Measurements from ENCODE around the gene MRPS26. TPM values are rescaled to one million over a fixed set of nuclear protein-coding genes. Genes with fewer than 3 reads are reported as not detected.
"Not testable (repeated sequence)": the region's sequence is repeated elsewhere in the genome, so short reads cannot be mapped to it uniquely, and the experiment has no call there.

The MRPS26 gene
- total RNA-seq, 2 donors from 2014 or later = 33.1 to 44.1 TPM

GRCh38 chr20:3039426-3039825 is 6.4 kb upstream of the MRPS26 start:
- intact Hi-C loops (cut with DNase I, micrococcal nuclease) = no loop called here
- no peak for ATAC-seq

GRCh38 chr20:3040086-3040485 is 5.8 kb upstream of the MRPS26 start:
- intact Hi-C loops (cut with DNase I, micrococcal nuclease) = no loop called here
- DNase-seq (no peak), ATAC-seq (no peak)

More at GRCh38 chr20:3039426-3039825, 6.4 kb upstream of the MRPS26 start:
- DNase-seq = no peak

GRCh38 chr20:3041854-3042409 is 3.9 kb upstream of the MRPS26 start:
- no peak for ATAC-seq
- intact Hi-C loops (cut with DNase I, micrococcal nuclease) = no loop called here
- DNase-seq = no peak

- no peak for DNase-seq
- intact Hi-C loops (cut with DNase I, micrococcal nuclease) = no loop called here
- ATAC-seq = no peak
Observed at GRCh38 chr20:3042625-3043024, 3.2 kb upstream of the MRPS26 start.

- no peak for DNase-seq
- ATAC-seq = no peak
- intact Hi-C loops (cut with DNase I, micrococcal nuclease) = no loop called here
Observed at GRCh38 chr20:3043322-3043721, 2.5 kb upstream of the MRPS26 start, which contains the start of gene GNRH2. TSS of gene GNRH2 (plus strand) at chr20:3043622. CDS start at chr20:3044415, 793 bp downstream.

GRCh38 chr20:3044336-3044965 is 1.4 kb upstream of the MRPS26 start:
- intact Hi-C loops (cut with DNase I, micrococcal nuclease) = no loop called here
- DNase-seq = no peak
- no peak for ATAC-seq

- ATAC-seq (peak; percentile 68), DNase-seq (peak; percentile 82 to 87)
- intact Hi-C loops (cut with DNase I, micrococcal nuclease) = no loop called here
Observed at GRCh38 chr20:3045042-3045815, 623 bp upstream of the MRPS26 start.

- ATAC-seq (peak; percentile 14), DNase-seq (peak in 1 of 2 donors; percentile 49)
- intact Hi-C loops (cut with DNase I, micrococcal nuclease) = no loop called here
Observed at GRCh38 chr20:3046677-3047462, 1.0 kb downstream of the MRPS26 start.

GRCh38 chr20:3047486-3048419 is 1.9 kb downstream of the MRPS26 start:
- ATAC-seq (no peak), DNase-seq (no peak)
- intact Hi-C loops (cut with DNase I, micrococcal nuclease) = no loop called here

- DNase-seq (no peak), ATAC-seq (no peak)
- intact Hi-C loops (cut with DNase I, micrococcal nuclease) = loop anchor here in 1 of 2 donors (5.0 kb wide), 1 partner anchor 66 kb away; no protein-coding TSS in a partner anchor
Observed at GRCh38 chr20:3051385-3052019, 5.7 kb downstream of the MRPS26 start.

GRCh38 chr20:3059489-3059888 is 13.6 kb downstream of the MRPS26 start:
- DNase-seq (no peak), ATAC-seq (no peak)
- intact Hi-C loops (cut with DNase I, micrococcal nuclease) = no loop called here

GRCh38 chr20:3064119-3064518 is 18.3 kb downstream of the MRPS26 start:
- DNase-seq; intact Hi-C loops (cut with DNase I, micrococcal nuclease); ATAC-seq: not testable (repeated sequence)

- intact Hi-C loops (cut with DNase I, micrococcal nuclease) = no loop called here
- ATAC-seq (no peak), DNase-seq (no peak)
Observed at GRCh38 chr20:3067139-3068014, 21.5 kb downstream of the MRPS26 start.

GRCh38 chr20:3068075-3068474 is 22.2 kb downstream of the MRPS26 start:
- intact Hi-C loops (cut with DNase I, micrococcal nuclease) = no loop called here
- DNase-seq = no peak
- no peak for ATAC-seq

- DNase-seq (peak in 1 of 2 donors; percentile 32), ATAC-seq (peak; percentile 74)
- intact Hi-C loops (cut with DNase I, micrococcal nuclease) = no loop called here
Observed at GRCh38 chr20:3068986-3069900, 23.4 kb downstream of the MRPS26 start.

GRCh38 chr20:3070725-3071124 is 24.9 kb downstream of the MRPS26 start:
- DNase-seq = no peak
- ATAC-seq = no peak
- intact Hi-C loops (cut with DNase I, micrococcal nuclease) = no loop called here
